GM19099 (cell line): ENCODE measurements around the gene ASPDH.

Experiments used
- POLR2A ChIP-seq: IDR thresholded peaks from 3 replicates; pipeline ENCODE4 v1.6.1; 2011; ENCODE audit warnings: low read depth; ENCODE audit not compliant: insufficient read length; ENCODE audit errors: extremely low read depth

The ASPDH gene

GRCh38 chr19:50482271-50482855 lies 31.4 kb downstream of the ASPDH start:
- no peak for TF ChIP-seq POLR2A

- no peak for TF ChIP-seq POLR2A
Measured at GRCh38 chr19:50481351-50482149, 32.2 kb downstream of the ASPDH start.

- TF ChIP-seq POLR2A: no peak
Measured at GRCh38 chr19:50480281-50481111, 33.2 kb downstream of the ASPDH start.

GRCh38 chr19:50479761-50480251 lies 33.9 kb downstream of the ASPDH start:
- TF ChIP-seq POLR2A: no peak

GRCh38 chr19:50478901-50479715 lies 34.6 kb downstream of the ASPDH start:
- no peak for TF ChIP-seq POLR2A

- no peak for TF ChIP-seq POLR2A
Measured at GRCh38 chr19:50477751-50478515, 35.8 kb downstream of the ASPDH start.

GRCh38 chr19:50476907-50477238 lies 36.8 kb downstream of the ASPDH start:
- TF ChIP-seq POLR2A: no peak

- TF ChIP-seq POLR2A: peak; percentile 99
Measured at GRCh38 chr19:50476224-50476906, 37.3 kb downstream of the ASPDH start, which contains the start of the genes EMC10 and GARIN5A. Gene EMC10, plus strand, starts transcription at chr19:50476507. Its CDS starts 38 bp downstream, at chr19:50476545. Gene GARIN5A, minus strand, starts transcription at chr19:50476848. Its CDS starts 460 bp downstream, at chr19:50476388.

- TF ChIP-seq POLR2A: no peak
Measured at GRCh38 chr19:50475736-50476223, 37.9 kb downstream of the ASPDH start.

GRCh38 chr19:50475101-50475568 lies 38.6 kb downstream of the ASPDH start:
- TF ChIP-seq POLR2A: no peak

GRCh38 chr19:50468818-50469217 lies 44.9 kb downstream of the ASPDH start:
- no peak for TF ChIP-seq POLR2A

GRCh38 chr19:50467566-50467965 lies 46.1 kb downstream of the ASPDH start:
- TF ChIP-seq POLR2A: no peak

- no peak for TF ChIP-seq POLR2A
Measured at GRCh38 chr19:50466706-50467039, 47.0 kb downstream of the ASPDH start.
